ENCODE data around the gene SLA2.

GRCh38 chr20:36663031-36663430 lies 17.0 kb upstream of the SLA2 start:
- TF ChIP-seq CTCF (IDR thresholded peaks at IDR 0.05) (no peak), POLR2A (IDR thresholded peaks at IDR 0.05) (no peak)

Data from uterus (tissue), 2 donors.